ENCODE measurements around the gene PXYLP1.
"Not testable (repeated sequence)": the region's sequence is repeated elsewhere in the genome, so short reads cannot be mapped to it uniquely, and the experiment has no call there.

PXYLP1 gene

DNA sequence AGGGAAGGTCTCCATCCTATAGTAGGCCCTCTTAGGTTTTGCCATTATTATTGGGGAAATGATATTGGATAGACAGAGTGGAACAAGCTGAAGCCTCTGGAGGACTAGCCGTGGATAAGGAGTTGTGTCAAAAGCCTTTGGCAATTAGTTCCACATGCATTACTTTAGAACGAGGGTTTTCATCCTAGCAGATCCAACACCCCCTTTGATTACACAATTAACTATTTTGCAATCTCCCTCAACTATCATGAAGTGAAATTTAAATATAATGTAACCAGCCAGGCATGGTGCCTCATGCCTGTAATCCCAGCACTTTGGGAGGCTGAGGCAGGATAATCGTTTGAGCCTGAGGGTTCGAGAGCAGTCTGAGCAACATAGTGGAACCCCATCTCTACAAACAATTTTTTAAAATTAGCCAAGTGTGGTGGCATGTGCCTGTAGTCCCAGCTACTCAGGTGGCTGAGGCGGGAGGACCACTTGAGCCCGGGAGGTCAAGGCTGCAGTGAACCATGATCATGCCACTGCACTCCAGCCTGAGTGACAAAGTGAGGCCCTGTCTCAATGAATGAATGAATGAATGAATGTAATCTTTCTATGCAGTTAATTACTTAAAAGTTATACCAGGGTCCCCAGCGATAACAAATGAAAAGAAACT is 56.8 kb downstream of the PXYLP1 start:
- FAIRE-seq (no peak), DNase-seq (ENCODE audit: extremely low spot score, insufficient read length, low read depth) (no peak)

DNA sequence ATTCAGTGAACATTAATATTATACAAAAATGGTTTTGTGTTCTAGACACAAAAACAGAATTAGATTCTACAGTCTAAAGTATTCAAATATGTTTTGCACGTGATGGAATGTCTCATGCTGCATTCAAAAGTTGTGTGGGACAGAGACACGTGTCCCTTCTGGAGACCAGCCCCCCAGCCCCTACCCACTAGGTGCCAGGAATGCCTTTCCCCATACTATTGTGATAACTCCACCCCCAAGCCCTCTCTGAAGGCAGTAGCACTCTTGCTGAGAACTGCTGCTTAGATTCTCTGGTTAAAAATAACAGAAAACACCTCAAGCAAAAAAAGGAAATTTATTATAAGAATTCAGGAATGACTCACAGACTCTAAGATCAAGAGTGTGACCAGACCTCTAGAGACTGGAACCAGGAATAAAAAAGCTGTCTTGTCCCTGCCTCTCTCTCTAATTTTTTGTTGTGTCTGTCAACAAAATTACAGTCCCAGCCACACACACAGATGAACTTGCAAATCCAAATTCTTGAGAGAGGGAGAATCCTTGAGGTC is 57.7 kb downstream of the PXYLP1 start:
- DNase-seq (ENCODE audit: extremely low spot score, insufficient read length, low read depth) (no peak), FAIRE-seq (no peak)

DNA sequence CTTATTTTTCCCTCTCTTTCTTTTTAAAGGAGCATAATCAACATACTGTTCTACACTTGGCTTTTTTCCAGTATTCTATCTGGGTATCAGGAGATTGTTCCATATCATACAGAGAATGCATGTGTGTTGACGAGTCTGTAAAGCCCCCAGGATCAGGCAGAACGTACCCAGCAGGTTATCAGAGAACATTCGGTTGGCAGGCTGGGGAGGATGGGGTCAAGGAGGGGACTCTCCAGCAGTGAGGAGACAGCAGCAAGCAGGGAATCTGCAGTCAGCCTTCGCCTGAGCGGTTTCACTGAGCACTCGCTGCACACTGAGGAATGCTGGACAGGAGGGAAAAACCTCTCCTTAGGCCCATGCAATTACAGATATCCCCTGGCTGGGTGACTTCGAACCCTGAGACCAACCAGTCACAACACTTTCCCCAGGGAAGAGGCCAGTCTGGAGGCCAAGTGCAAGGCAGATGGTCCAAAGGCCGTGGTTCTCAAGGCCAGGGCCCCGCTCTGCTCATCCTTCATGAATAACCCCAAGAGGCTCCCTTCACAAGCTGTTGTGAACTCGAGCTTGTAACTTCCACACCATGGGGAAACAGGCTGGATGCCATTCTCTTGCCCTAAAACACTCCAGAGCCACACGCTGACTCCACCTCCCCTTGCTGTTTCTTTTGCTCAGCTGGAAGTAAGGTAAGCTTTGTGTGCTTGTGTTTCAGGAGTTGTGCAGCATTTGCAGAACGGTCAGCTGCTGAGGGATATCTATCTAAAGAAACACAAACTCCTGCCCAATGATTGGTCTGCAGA is 60.1 kb downstream of the PXYLP1 start:
- DNase-seq (ENCODE audit: extremely low spot score, insufficient read length, low read depth) (no peak), FAIRE-seq (no peak)

- FAIRE-seq (no peak), DNase-seq (ENCODE audit: extremely low spot score, insufficient read length, low read depth) (no peak)
Observed at GRCh38 chr3:141292356-141293058, 60.9 kb downstream of the PXYLP1 start.

DNA sequence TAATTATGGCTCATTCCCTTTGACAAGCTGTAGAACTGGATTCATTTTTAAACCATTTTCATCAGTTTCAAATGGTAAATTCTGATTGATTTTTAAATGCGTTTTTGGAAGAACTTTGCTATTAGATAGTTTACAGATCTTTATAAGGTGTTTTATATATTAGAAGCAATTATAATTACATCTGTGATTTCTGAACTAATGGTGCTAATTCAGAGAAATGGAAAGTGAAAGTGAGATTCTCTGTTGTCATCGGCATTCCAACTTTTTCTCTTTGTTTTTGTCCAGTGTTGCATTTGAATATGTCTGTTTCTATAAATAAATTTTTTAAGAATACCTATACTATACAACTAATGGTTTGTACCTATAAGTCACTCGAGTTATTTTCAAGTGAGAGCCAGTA is 62.7 kb downstream of the PXYLP1 start:
- no peak for DNase-seq (ENCODE audit: extremely low spot score, insufficient read length, low read depth)
- FAIRE-seq = no peak

GRCh38 chr3:141294848-141295247 is 63.2 kb downstream of the PXYLP1 start:
- DNase-seq (ENCODE audit: extremely low spot score, insufficient read length, low read depth) (no peak), FAIRE-seq (no peak)

- FAIRE-seq = not testable (repeated sequence)
Observed at GRCh38 chr3:141300426-141300825, 68.8 kb downstream of the PXYLP1 start.

DNA sequence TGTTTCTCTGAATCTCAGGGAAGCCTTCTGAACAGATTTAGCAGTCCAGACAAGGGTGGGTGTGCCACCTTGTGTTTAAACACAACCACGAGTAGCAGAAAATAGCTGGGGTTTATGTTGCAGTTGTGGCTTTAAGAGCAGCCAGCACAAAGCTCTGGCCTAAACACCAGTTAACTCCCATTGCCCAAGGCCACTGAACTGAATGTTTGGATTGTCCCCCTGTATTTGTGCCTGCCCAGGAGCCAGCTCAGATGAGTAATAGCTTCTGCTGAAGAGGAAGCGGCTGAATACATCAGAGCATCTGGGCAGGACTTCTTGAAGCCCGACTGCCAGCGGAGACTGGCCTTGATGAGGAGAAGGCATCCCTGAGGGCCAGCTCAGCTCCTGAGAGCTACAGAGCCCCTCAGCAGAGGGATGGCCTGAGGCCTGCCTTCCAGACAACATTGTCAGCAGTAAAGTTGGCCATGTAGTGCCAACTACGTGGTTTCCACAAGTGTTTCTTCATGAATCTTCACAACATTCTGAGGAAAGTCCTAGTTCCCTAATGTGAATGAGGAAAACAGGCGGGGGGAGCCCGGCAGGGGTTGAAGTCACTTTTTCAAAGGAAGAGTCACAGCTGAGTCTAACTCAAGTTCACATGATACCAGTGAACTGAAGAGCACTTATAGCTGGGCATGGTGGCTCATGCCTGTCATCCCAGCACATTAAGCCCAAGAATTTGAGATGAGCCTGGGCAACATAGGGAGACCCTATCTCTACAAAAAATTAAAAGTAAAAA is 70.9 kb downstream of the PXYLP1 start:
- FAIRE-seq (no peak), DNase-seq (ENCODE audit: extremely low spot score, insufficient read length, low read depth) (no peak)

More at GRCh38 chr3:141300426-141300825, 68.8 kb downstream of the PXYLP1 start:
- not testable (repeated sequence) for DNase-seq (ENCODE audit: extremely low spot score, insufficient read length, low read depth)

DNA sequence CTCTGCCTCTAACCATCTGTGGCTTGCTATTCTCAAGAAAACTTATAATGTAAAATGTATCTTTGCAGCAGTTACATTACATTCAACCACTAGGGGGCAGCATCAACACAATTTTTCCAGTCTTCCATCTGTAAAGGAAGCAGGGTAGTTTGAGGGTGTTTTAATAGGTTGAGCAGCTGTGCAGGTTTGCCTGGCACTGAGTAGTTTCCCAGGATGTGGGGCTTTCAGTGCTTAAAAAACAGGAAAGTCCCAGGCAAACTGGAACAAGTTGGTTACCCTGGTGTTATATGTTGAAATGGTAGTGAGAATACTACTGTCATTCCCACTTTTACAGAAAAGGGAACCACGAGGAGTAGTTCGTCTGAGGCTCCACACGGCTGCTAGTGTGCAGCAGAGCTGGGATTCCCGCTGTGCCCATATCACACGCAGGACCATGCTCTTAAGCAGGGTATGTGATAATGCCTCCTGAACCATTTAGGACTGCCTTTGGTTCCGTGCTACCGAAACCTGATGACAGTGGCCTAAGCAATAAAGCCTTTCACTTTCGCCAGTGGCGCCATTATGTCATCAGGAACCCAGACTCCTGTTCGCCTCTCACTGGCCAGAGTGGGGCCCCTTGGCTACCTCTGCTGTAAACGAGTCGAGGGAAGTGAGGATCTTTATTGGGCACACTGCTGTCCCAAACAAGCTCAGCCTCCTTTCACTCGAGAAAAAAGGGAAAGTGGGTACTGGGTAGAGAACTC is 72.0 kb downstream of the PXYLP1 start:
- DNase-seq (ENCODE audit: extremely low spot score, insufficient read length, low read depth) (peak; percentile 65), FAIRE-seq (peak; percentile 81)

GRCh38 chr3:141305436-141305835 is 73.8 kb downstream of the PXYLP1 start:
- FAIRE-seq (no peak), DNase-seq (ENCODE audit: extremely low spot score, insufficient read length, low read depth) (no peak)

DNA sequence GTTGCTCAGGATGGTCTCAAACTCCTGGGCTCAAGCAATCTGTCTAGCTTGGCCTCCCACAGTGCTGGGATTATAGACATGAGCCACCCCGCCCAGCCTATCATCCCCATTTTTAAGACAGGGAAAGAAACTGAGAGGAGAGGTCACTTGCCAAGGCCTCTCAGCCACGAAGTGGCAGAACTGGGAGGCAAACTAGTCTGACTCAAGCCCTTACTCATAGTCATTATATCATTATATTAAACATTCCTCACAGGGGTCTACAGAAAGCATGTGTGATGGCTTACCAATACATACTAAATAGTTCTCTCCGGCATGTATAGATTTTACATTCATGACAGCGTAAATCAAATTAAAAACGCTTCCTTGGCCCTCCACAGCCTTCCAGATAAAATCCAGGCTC is 74.7 kb downstream of the PXYLP1 start:
- no peak for DNase-seq (ENCODE audit: extremely low spot score, insufficient read length, low read depth)
- no peak for FAIRE-seq

GRCh38 chr3:141306922-141307321 is 75.3 kb downstream of the PXYLP1 start:
- no peak for FAIRE-seq
- DNase-seq (ENCODE audit: extremely low spot score, insufficient read length, low read depth) = no peak

DNA sequence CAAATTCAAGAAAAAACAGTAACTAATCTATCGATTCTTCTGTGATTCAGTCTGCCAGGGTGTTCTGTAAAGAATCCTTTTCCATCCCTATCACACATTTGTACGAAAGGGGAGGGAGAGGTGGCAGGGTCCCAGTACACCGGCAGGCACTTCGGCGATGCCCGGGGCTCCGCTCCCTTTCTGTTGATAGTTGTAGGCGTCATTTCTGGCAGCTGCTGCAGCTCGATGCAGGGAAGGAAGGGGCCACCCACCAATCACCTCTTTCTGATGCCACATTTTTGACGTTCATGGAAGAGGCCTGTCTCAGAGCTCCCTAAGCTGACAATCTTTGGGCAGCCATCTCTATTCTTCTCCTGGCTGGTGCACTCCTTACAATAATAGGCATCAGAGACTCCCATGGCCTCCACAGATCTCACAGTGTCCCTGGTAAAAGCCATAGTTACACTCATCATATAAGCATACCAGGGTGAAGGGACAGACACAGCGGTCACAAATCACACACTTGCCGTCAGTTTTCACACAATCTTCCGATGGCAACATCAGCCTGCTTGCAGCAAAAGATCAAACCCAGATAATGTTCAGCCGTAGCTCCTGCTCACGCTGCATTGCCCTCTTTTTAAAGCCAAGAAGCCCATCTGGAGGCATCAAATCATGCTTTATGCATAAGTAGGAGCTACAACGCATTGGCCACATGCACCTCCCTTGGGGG is 75.9 kb downstream of the PXYLP1 start:
- FAIRE-seq (no peak), DNase-seq (ENCODE audit: extremely low spot score, insufficient read length, low read depth) (no peak)

DNA sequence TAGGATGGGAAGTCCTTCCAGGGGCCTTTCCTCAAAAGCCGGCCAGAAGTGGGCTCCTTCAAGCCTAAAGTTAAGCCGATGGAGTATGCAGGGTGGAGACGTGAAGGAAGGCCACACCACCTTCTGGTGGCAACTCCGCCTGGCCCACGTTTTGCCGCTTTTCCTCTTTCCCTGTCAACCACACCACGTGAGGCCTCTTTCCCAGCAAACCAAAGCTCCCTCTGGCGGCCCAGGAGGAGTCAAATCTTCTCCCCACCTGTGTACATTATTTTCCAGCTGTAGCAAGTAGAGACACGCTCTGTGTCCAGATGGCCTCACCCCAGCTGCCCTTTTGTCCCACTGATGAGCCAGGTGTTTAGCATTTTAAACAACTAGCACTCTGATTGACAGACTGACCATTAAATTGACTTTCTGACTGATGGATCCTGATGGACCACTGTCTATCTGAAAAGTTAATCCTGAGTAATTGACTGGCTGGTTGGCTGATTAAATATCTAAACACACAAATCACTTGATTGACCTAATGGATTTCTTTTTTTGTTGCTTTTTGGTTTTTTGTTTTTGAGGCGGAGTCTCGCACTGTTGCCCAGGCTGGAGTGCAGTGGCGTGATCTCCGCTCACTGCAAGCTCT is 77.1 kb downstream of the PXYLP1 start:
- DNase-seq (ENCODE audit: extremely low spot score, insufficient read length, low read depth) = no peak
- FAIRE-seq = no peak

GRCh38 chr3:141311170-141311495 is 79.5 kb downstream of the PXYLP1 start:
- DNase-seq (ENCODE audit: extremely low spot score, insufficient read length, low read depth) (no peak), FAIRE-seq (no peak)

DNA sequence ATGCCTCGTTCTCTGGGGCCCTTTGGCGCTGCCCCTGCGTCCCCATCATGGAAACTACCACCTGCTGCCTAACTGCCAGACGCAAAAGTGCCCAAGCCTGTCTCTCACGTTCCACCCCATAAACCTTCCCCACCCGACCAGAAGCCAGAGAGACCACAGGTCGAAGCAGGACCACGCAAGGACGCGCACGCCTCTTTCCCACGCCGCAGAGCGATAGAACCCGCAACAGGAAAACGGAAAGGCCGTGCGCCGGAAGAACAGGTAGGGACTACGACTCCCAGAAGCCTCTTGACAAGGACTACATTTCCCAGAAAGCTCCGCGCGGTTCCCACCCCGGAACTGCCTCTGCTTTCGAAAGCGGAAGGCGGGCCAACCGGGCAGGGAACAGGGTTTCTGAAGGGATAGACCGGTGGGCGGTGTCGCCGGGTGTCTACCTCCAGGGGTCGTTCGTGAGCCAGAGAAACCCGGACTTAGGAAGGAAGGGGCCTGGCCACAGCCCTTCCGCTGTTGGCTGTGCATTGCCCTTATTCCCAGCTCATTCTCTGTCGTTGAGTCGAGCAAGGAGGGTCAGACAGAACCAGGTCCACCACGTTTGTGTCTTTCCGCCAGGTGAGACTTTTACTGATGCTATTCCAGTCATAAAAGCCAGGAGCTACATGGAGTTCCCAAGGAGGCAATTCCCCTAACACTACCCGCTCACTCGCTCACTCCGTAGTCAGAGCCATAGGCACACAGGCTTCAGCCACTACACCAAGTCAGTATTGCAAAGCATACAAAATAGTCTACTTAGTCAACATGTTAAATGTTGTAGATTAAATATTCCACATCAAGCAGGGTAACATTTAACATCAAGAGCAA is 80.1 kb downstream of the PXYLP1 start:
- FAIRE-seq = peak; percentile 97
- DNase-seq (ENCODE audit: extremely low spot score, insufficient read length, low read depth) = peak; percentile 94

DNA sequence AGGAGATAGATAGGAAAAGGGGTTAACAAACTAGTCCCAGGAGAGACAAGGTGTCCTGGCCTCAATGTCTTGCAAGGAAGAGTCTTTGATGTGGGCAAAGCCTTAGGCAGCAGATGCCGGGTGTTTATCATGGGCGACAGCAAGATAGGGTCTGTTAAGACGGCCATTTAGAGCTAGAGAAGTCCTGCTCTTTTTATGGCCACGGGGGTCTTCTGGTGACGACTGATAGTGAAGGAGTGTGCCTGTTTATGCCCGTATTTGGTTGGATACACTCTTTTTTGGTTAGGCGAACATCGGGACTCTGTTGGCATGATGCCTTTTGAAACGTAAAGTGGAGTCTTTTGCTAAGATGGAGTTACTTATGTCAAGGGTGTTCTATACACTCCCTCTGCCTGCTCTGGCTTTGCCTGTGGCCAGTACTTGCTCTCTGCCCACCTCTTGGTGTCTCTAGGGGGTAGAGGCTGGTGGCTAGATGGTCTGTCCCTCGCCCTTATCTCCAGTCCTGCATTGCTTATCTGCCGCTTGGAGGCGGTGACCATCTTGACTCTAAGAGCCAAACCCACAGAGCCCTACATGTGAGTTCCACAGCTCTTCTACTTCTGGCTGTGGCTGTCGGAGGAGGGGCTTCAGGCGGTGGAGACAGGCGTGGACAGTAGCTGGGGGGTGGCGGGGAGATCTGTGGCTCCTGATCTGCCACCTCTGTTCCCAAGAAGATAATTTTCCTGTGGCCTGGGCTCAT is 80.9 kb downstream of the PXYLP1 start:
- no peak for FAIRE-seq

More for the DNA sequence above, 80.9 kb downstream of the PXYLP1 start:
- no peak for DNase-seq (ENCODE audit: extremely low spot score, insufficient read length, low read depth)
